Transverse colon (tissue), 4 donors: ENCODE data around the gene SGTB. TPM values are rescaled to one million over a fixed set of nuclear protein-coding genes. Genes with fewer than 3 reads are reported as not detected.

Experiments used
- DNase-seq: peaks from one replicate; pipeline ENCODE4 v3.0.0-alpha.2; 2019
- H3K27ac ChIP-seq, 4 donors: fragments of 200-600 bp; sonication (generic); 2 replicates each; pipeline ENCODE4 v1.5.1; 2016 to 2018; ENCODE audit warnings: inconsistent platforms in 4 of 4
- H3K27me3 ChIP-seq: fragments of 200-600 bp; sonication (generic); 2 replicates; pipeline ENCODE4 v1.5.1; 2017; ENCODE audit warnings: inconsistent platforms
- H3K36me3 ChIP-seq, 4 donors: fragments of 200-600 bp; sonication (generic); 2 replicates each; pipeline ENCODE4 v1.5.1; 2017 to 2019; ENCODE audit warnings: inconsistent platforms in 4 of 4
- H3K4me1 ChIP-seq, 4 donors: fragments of 200-600 bp; sonication (generic); 2 replicates each; pipeline ENCODE4 v1.5.1; 2017 to 2020; ENCODE audit warnings: inconsistent platforms in 4 of 4
- H3K4me3 ChIP-seq, 4 donors: fragments of 200-600 bp; sonication (generic); 1 replicate in 1 of 4; 2 replicates in 3 of 4; pipeline versions ENCODE4 v1.5.1 to v1.6.1; 2017 to 2019; ENCODE audit warnings: inconsistent platforms in 4 of 4
- H3K9me3 ChIP-seq, 2 donors: fragments of 200-600 bp; sonication (generic); 2 replicates each; pipeline ENCODE4 v1.5.1; 2017 to 2019; ENCODE audit warnings: inconsistent platforms in 2 of 2
- EP300 ChIP-seq: sonication (generic); formaldehyde crosslinking; IDR thresholded peaks from one replicate; pipeline ENCODE4 v1.6.1; 2017; ENCODE audit warnings: antibody characterized with exemption, low read depth
- POLR2A ChIP-seq: fragments of 450-650 bp; IDR thresholded peaks from one replicate; pipeline ENCODE4 v1.6.1; 2016; ENCODE audit warnings: antibody characterized with exemption, mild to moderate bottlenecking, moderate library complexity
- POLR2AphosphoS5 ChIP-seq, 3 donors: sonication (generic); formaldehyde crosslinking; IDR thresholded peaks; one replicate each; pipeline ENCODE4 v1.6.1; 2016; ENCODE audit warnings: antibody characterized with exemption in 3 of 3
- WGBS, 2 donors: methylation state at CpG; one replicate each; pipeline ENCODE4 v1.1.5; 2018; ENCODE audit warnings: low coverage in 1 of 2; 5-methylcytosine and 5-hydroxymethylcytosine counted together
- in situ Hi-C, 4 donors: fragments of 200-750 bp; cut with MboI; loops; one replicate each; pipeline versions ENCODE4 v1.15.0 to v1.15.1; 2017; ENCODE audit warnings: low sequenced_read_pairs in 3 of 4, low pct_ligation_motif_present in 1 of 4, low pct_unique_long_range_greater_than_20kb in 1 of 4
- intact Hi-C: fragments of 100-400 bp; cut with DNase I; formaldehyde crosslinking; loops from one replicate; pipeline ENCODE4 v1.15.1; 2023; ENCODE audit warnings: low total_unique reads
- total RNA-seq, 4 donors: library from RNA; depleted of rRNA; stranded (reverse); fragments of >200 nt; gene quantifications; one replicate each; pipeline ENCODE4 v1.1.0, GENCODE V29; 2016
- TF ChIP-seq, protein P1 (sequence below), 5 experiments: fragments of 200-600 bp in 3 of 5; fragments of 450-650 bp in 2 of 5; sonication (generic) in 3 of 5; IDR thresholded peaks; 1 replicate in 2 of 5; 2 replicates in 3 of 5; pipeline ENCODE4 v1.5.1; 2016 to 2017; ENCODE audit warnings: antibody characterized with exemption in 5 of 5, inconsistent platforms in 3 of 5, mild to moderate bottlenecking in 2 of 5, moderate library complexity in 1 of 5

Gene SGTB
- total RNA-seq, 4 donors from 2014 or later = 0.37 to 9.2 (median 4.0) TPM

GRCh38 chr5:65702036-65702435 lies 19.9 kb downstream of the SGTB start:
- Histone ChIP-seq H3K9me3 (no peaks in the 10 kb centered on the region), H3K27ac (no peak overlapping the region), H3K4me1 (no peaks in the 10 kb centered on the region), H3K27me3 (no peaks in the 10 kb centered on the region), H3K36me3 (no peaks in the 10 kb centered on the region), H3K4me3 (no peak overlapping the region)
- in situ Hi-C loops (no loop called here), intact Hi-C loops (no loop called here)
- DNase-seq = no peak
- 78 to 90% methylated on average over 3 of the region's 3 CpGs for WGBS, 2 donors
- no peak for TF ChIP-seq EP300
- TF ChIP-seq, protein P1, sequence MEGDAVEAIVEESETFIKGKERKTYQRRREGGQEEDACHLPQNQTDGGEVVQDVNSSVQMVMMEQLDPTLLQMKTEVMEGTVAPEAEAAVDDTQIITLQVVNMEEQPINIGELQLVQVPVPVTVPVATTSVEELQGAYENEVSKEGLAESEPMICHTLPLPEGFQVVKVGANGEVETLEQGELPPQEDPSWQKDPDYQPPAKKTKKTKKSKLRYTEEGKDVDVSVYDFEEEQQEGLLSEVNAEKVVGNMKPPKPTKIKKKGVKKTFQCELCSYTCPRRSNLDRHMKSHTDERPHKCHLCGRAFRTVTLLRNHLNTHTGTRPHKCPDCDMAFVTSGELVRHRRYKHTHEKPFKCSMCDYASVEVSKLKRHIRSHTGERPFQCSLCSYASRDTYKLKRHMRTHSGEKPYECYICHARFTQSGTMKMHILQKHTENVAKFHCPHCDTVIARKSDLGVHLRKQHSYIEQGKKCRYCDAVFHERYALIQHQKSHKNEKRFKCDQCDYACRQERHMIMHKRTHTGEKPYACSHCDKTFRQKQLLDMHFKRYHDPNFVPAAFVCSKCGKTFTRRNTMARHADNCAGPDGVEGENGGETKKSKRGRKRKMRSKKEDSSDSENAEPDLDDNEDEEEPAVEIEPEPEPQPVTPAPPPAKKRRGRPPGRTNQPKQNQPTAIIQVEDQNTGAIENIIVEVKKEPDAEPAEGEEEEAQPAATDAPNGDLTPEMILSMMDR (IDR thresholded peaks at IDR 0.05) = no peak

DNA sequence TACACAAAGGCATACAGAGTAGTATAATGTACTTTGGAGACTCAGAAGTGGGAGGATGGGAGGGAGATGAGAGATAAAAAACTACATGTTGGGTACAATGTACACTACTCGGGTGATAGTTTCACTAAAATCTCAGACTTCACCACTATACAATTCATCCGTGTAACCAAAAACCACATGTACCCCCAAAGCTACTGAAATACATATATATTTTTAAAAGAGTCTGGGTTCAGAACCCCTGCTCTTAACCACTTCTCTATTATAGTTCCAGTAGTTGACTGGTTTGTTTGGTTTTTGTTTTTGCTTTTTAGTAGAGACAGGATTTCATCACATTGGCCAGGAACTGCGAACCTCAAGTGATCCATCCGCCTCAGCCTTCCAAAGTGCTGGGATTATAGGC lies 22.6 kb downstream of the SGTB start:
- no peak for DNase-seq
- Histone ChIP-seq H3K9me3 (no peaks in the 10 kb centered on the region), H3K4me3 (no peak overlapping the region), H3K36me3 (no peaks in the 10 kb centered on the region), H3K27me3 (no peaks in the 10 kb centered on the region), H3K4me1 (no peaks in the 10 kb centered on the region), H3K27ac (no peak overlapping the region)
- intact Hi-C loops = no loop called here
- in situ Hi-C loops = no loop called here
- WGBS, 2 donors = 84 to 85% methylated on average over 4 of the region's 4 CpGs
- TF ChIP-seq POLR2A = no peak
- TF ChIP-seq, protein P1 (IDR thresholded peaks at IDR 0.05) = no peak
- no peak for TF ChIP-seq POLR2AphosphoS5 (IDR thresholded peaks at IDR 0.05)
- no peak for TF ChIP-seq EP300

DNA sequence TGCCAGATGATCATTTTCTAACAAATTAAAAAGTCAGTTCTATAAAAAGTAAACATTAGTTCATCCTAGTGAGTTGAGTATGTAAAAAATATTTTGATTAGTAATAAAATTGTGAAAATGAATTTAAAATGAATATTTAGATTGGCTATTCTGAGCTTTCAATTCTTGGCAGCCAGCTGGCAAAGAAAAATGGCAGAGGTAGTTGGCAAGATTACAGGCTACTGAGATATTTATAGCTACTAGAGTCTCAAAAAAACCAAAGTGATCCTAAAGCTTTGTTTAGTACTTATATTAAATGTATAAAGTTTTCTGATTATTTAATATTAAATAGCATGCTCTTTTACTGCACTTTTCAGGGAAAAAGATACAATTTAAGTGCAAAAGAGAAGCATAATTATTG lies 25.0 kb downstream of the SGTB start:
- intact Hi-C loops = no loop called here
- no peak for DNase-seq
- Histone ChIP-seq H3K36me3 (no peaks in the 10 kb centered on the region), H3K27ac (no peak overlapping the region), H3K4me3 (no peak overlapping the region), H3K9me3 (no peaks in the 10 kb centered on the region), H3K27me3 (no peaks in the 10 kb centered on the region), H3K4me1 (no peaks in the 10 kb centered on the region)
- in situ Hi-C loops = no loop called here
- TF ChIP-seq POLR2A = no peak
- TF ChIP-seq EP300 = no peak
- TF ChIP-seq, protein P1 (IDR thresholded peaks at IDR 0.05) = no peak
- no peak for TF ChIP-seq POLR2AphosphoS5 (IDR thresholded peaks at IDR 0.05)

DNA sequence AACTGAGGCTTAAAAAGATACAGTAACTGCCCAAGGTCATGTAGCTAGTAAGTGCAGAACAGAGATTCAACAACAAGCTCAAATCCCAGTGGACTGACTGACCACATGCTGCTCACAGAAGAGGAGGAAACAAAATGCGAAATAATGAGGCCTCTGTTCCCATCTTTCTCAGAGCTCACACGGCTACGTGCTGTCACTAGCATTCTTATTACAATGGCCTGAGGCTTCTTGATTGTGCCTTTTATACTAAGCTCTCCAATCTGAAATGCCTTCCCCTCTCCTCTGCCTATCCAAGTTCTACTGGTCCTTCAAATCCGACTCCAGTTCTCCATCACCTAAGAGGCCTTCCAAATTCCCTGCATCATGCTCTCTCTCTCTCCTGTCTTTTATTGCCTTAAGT lies 26.0 kb downstream of the SGTB start:
- H3K9me3 ChIP-seq = no peaks in the 10 kb centered on the region
- H3K36me3 ChIP-seq = no peaks in the 10 kb centered on the region
- H3K27me3 ChIP-seq = no peaks in the 10 kb centered on the region
- in situ Hi-C loops = no loop called here
- DNase-seq = no peak
- H3K27ac ChIP-seq = no peak overlapping the region
- H3K4me3 ChIP-seq = no peak overlapping the region
- TF ChIP-seq, protein P1 (IDR thresholded peaks at IDR 0.05) = no peak
- no peak for TF ChIP-seq POLR2AphosphoS5 (IDR thresholded peaks at IDR 0.05)
- H3K4me1 ChIP-seq = no peaks in the 10 kb centered on the region
- WGBS, 2 donors = 85 to 94% methylated on average over 4 of the region's 4 CpGs
- intact Hi-C loops = no loop called here
